H9 (cell line): ENCODE results near the gene R3HDM2. TPM values are rescaled to one million over a fixed set of nuclear protein-coding genes. Genes with fewer than 3 reads are reported as not detected.

ENCODE experiments used
- DNase-seq: peaks from one replicate; pipeline ENCODE4 v3.0.0-alpha.2; 2017
- H2AFZ ChIP-seq: one replicate; pipeline ENCODE4 v1.6.1; 2013; ENCODE audit warnings: mild to moderate bottlenecking, low read length, control low read depth, moderate library complexity
- H2AK5ac ChIP-seq: 2 replicates; pipeline ENCODE4 v1.6.1; 2013; ENCODE audit warnings: low read length, control low read depth, mixed read lengths; ENCODE audit not compliant: insufficient read length
- H2BK120ac ChIP-seq: one replicate; pipeline ENCODE4 v1.6.1; 2013; ENCODE audit warnings: low read depth, mild to moderate bottlenecking, low read length, control low read depth, inconsistent platforms; ENCODE audit not compliant: poor library complexity, severe bottlenecking
- H2BK12ac ChIP-seq: 2 replicates; pipeline ENCODE4 v1.6.1; 2013; ENCODE audit warnings: low read length, control low read depth, mixed read lengths, low read depth; ENCODE audit not compliant: insufficient read length
- H2BK15ac ChIP-seq: 2 replicates; pipeline ENCODE4 v1.6.1; 2013; ENCODE audit warnings: low read depth, low read length, control low read depth
- H2BK20ac ChIP-seq: one replicate; pipeline ENCODE4 v1.6.1; 2013; ENCODE audit warnings: low read depth, mild to moderate bottlenecking, low read length, control low read depth, inconsistent platforms; ENCODE audit not compliant: poor library complexity, severe bottlenecking
- H2BK5ac ChIP-seq: 2 replicates; pipeline ENCODE4 v1.6.1; 2013; ENCODE audit warnings: low read length, control low read depth, mixed read lengths; ENCODE audit not compliant: insufficient read length
- H3K14ac ChIP-seq: 2 replicates; pipeline ENCODE4 v1.6.1; 2013; ENCODE audit warnings: low read length, control low read depth; ENCODE audit not compliant: insufficient read depth
- H3K18ac ChIP-seq: 2 replicates; pipeline ENCODE4 v1.6.1; 2013; ENCODE audit warnings: low read depth, mild to moderate bottlenecking, mixed read lengths, low read length, control low read depth; ENCODE audit not compliant: insufficient read length
- H3K23ac ChIP-seq: 2 replicates; pipeline ENCODE4 v1.6.1; 2013; ENCODE audit warnings: low read length, control low read depth, mixed read lengths, low read depth; ENCODE audit not compliant: insufficient read length
- H3K23me2 ChIP-seq: 2 replicates; pipeline ENCODE4 v1.6.1; 2013; ENCODE audit warnings: low read depth, mild to moderate bottlenecking, mixed read lengths, low read length, control low read depth; ENCODE audit not compliant: insufficient read length, poor library complexity, severe bottlenecking
- H3K27ac ChIP-seq: 2 replicates; pipeline ENCODE4 v1.5.1; 2013; ENCODE audit warnings: low read length, control low read depth, mixed read lengths, low read depth; ENCODE audit not compliant: insufficient read length
- H3K27me3 ChIP-seq: 2 replicates; pipeline ENCODE4 v1.6.1; 2013; ENCODE audit warnings: low read length, control low read depth, inconsistent platforms; ENCODE audit not compliant: insufficient read depth
- H3K4ac ChIP-seq: 2 replicates; pipeline ENCODE4 v1.6.1; 2013; ENCODE audit warnings: low read depth, mild to moderate bottlenecking, control low read depth, inconsistent platforms, low read length, moderate library complexity
- H3K4me1 ChIP-seq: 2 replicates; pipeline ENCODE4 v1.6.1; 2013; ENCODE audit warnings: low read length, control low read depth, inconsistent platforms; ENCODE audit not compliant: insufficient read depth
- H3K4me2 ChIP-seq: 2 replicates; pipeline ENCODE4 v1.6.1; 2013; ENCODE audit warnings: low read length, control low read depth, mixed read lengths; ENCODE audit not compliant: insufficient read length, insufficient read depth
- H3K56ac ChIP-seq: 2 replicates; pipeline ENCODE4 v1.6.1; 2013; ENCODE audit warnings: low read depth, mild to moderate bottlenecking, mixed read lengths, low read length, control low read depth; ENCODE audit not compliant: insufficient read length
- H3K79me1 ChIP-seq: 2 replicates; pipeline ENCODE4 v1.6.1; 2013; ENCODE audit warnings: low read depth, mild to moderate bottlenecking, moderate library complexity, low read length, control low read depth, inconsistent platforms; ENCODE audit not compliant: insufficient read depth, poor library complexity, severe bottlenecking
- H3K79me2 ChIP-seq: 2 replicates; pipeline ENCODE4 v1.6.1; 2013; ENCODE audit warnings: low read length, control low read depth, inconsistent platforms; ENCODE audit not compliant: insufficient read depth
- H3K9ac ChIP-seq: 2 replicates; pipeline ENCODE4 v1.6.1; 2013; ENCODE audit warnings: low read length, control low read depth, mixed read lengths; ENCODE audit not compliant: insufficient read length; ENCODE audit errors: extremely low read depth
- H3K9me3 ChIP-seq: one replicate; pipeline ENCODE4 v1.6.1; 2013; ENCODE audit warnings: low read depth, low read length, inconsistent platforms; ENCODE audit not compliant: control insufficient read depth
- H3T11ph ChIP-seq: one replicate; pipeline ENCODE4 v1.6.1; 2013; ENCODE audit warnings: mild to moderate bottlenecking, low read length, control low read depth, inconsistent platforms
- H4K20me1 ChIP-seq: one replicate; pipeline ENCODE4 v1.6.1; 2013; ENCODE audit not compliant: control insufficient read depth, insufficient read length, insufficient read depth
- H4K5ac ChIP-seq: 2 replicates; pipeline ENCODE4 v1.6.1; 2013; ENCODE audit warnings: low read depth, mild to moderate bottlenecking, mixed read lengths, low read length, control low read depth; ENCODE audit not compliant: insufficient read length
- H4K8ac ChIP-seq: replicated peaks from 2 replicates; pipeline ENCODE4 v1.6.1; 2013; ENCODE audit warnings: low read length, control low read depth, mixed read lengths, low read depth; ENCODE audit not compliant: insufficient read length
- H4K91ac ChIP-seq: 2 replicates; pipeline ENCODE4 v1.6.1; 2013; ENCODE audit warnings: low read depth, mild to moderate bottlenecking, moderate library complexity, mixed read lengths, low read length, control low read depth; ENCODE audit not compliant: insufficient read length
- H3K27ac Mint-ChIP-seq, 3 experiments: 2 replicates in 2 of 3; 3 replicates in 1 of 3; pipeline ENCODE4 v1.8.0; 2020 to 2021; ENCODE audit warnings: mixed read lengths in 3 of 3, mild to moderate bottlenecking in 1 of 3, moderate library complexity in 1 of 3
- H3K27me3 Mint-ChIP-seq: 2 replicates; pipeline ENCODE4 v1.8.0; 2021; ENCODE audit warnings: low read depth, mild to moderate bottlenecking, moderate library complexity, mixed read lengths
- H3K36me3 Mint-ChIP-seq, 3 experiments: 2 replicates in 2 of 3; 3 replicates in 1 of 3; pipeline ENCODE4 v1.8.0; 2020 to 2021; ENCODE audit warnings: low read depth in 3 of 3, mixed read lengths in 3 of 3; ENCODE audit not compliant: insufficient read depth in 1 of 3
- H3K4me1 Mint-ChIP-seq, 2 experiments: 2 replicates each; pipeline ENCODE4 v1.8.0; 2020; ENCODE audit warnings: mixed read lengths in 2 of 2
- H3K4me3 Mint-ChIP-seq, 2 experiments: 2 replicates in 1 of 2; 3 replicates in 1 of 2; pipeline ENCODE4 v1.8.0; 2020 to 2021; ENCODE audit warnings: mild to moderate bottlenecking in 2 of 2, mixed read lengths in 2 of 2, moderate library complexity in 1 of 2
- H3K9me3 Mint-ChIP-seq, 2 experiments: 2 replicates in 1 of 2; 3 replicates in 1 of 2; pipeline ENCODE4 v1.8.0; 2020; ENCODE audit warnings: mild to moderate bottlenecking in 2 of 2, mixed read lengths in 2 of 2, moderate library complexity in 1 of 2
- WGBS: extraction: QIAGEN DNeasy Blood & Tissue Kit; methylation state at CpG from one replicate; pipeline ENCODE4 v1.1.7; 2013; ENCODE audit warnings: missing lambda C conversion rate, low lambda C conversion rate, mixed read lengths; ENCODE audit not compliant: insufficient read length; ENCODE audit errors: extremely low coverage; 5-methylcytosine and 5-hydroxymethylcytosine counted together
- total RNA-seq: library from RNA; stranded (reverse); gene quantifications from 2 replicates; pipeline ENCODE4 v1.2.1, GENCODE V29; 2021
- TF ChIP-seq, protein P1 (sequence below): fragments of 200-600 bp; sonication (generic); conservative IDR thresholded peaks from 3 replicates; pipeline ENCODE4 v1.8.0; 2021; ENCODE audit warnings: antibody characterized with exemption, mild to moderate bottlenecking

Gene R3HDM2
- total RNA-seq, 1 experiment from 2014 or later, result 43.9 TPM

DNA sequence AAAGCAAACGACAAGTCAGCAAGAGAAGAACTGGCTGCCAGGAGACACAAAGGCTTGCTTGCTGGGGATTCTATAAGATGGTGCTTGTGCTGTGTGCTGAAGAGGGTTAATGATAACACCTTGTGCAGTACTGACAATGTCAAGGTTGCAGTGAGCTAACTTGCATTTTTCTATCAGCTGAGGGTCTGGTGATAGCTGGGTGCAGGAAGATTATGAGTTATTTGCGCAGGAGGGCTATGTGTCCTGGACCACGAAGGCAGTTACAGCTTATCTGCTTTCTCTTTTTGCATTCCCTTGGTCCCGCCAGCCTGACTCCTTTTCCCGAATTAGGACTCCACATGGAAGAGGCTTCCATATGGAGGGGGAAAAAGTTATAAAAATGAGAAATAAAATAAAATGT is 42.4 kb downstream of the R3HDM2 start:
- Mint-ChIP-seq H3K27me3 (no peaks in the 10 kb centered on the region), H3K4me1 (peaks cover 8 to 9% of the 10 kb centered on the region in 2 experiments), H3K9me3 (no peaks in the 10 kb centered on the region), H3K4me3 (no peak overlapping the region), H3K36me3 (peaks cover 6 to 33% (median 24%) of the 10 kb centered on the region in 3 experiments), H3K27ac (no peak overlapping the region)
- DNase-seq, result no peak
- Histone ChIP-seq H3K79me2 (no peaks in the 10 kb centered on the region), H2AFZ (no peak overlapping the region), H3K23ac (no peak overlapping the region), H3K4me2 (no peak overlapping the region), H3K56ac (no peak overlapping the region), H3K9me3 (no peaks in the 10 kb centered on the region), H2BK5ac (no peak overlapping the region), H3T11ph (no peak overlapping the region), H3K27me3 (no peaks in the 10 kb centered on the region), H3K18ac (no peak overlapping the region), H3K9ac (no peak overlapping the region), H4K91ac (no peak overlapping the region), H2BK120ac (no peak overlapping the region), H3K4me1 (no peaks in the 10 kb centered on the region; the same call in 1 of the 2 replicates), H2BK20ac (no peak overlapping the region), H2BK12ac (no peak overlapping the region), H3K79me1 (no peaks in the 10 kb centered on the region), H3K27ac (no peak overlapping the region), H3K4ac (no peak overlapping the region), H2AK5ac (no peak overlapping the region), H4K5ac (no peak overlapping the region), H4K8ac (no peak overlapping the region), H4K20me1 (no peaks in the 10 kb centered on the region), H3K23me2 (no peaks in the 10 kb centered on the region), H3K14ac (no peak overlapping the region), H2BK15ac (no peak overlapping the region)
- no CpG with 5 or more reads among the region's 5 CpGs for WGBS
- TF ChIP-seq, protein P1, sequence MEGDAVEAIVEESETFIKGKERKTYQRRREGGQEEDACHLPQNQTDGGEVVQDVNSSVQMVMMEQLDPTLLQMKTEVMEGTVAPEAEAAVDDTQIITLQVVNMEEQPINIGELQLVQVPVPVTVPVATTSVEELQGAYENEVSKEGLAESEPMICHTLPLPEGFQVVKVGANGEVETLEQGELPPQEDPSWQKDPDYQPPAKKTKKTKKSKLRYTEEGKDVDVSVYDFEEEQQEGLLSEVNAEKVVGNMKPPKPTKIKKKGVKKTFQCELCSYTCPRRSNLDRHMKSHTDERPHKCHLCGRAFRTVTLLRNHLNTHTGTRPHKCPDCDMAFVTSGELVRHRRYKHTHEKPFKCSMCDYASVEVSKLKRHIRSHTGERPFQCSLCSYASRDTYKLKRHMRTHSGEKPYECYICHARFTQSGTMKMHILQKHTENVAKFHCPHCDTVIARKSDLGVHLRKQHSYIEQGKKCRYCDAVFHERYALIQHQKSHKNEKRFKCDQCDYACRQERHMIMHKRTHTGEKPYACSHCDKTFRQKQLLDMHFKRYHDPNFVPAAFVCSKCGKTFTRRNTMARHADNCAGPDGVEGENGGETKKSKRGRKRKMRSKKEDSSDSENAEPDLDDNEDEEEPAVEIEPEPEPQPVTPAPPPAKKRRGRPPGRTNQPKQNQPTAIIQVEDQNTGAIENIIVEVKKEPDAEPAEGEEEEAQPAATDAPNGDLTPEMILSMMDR, result no peak
